Activated T-helper 17 cell treated with anti-CD3 and anti-CD28 coated beads, Interleukin-2, amount 50 U/mL, for 72 hours (primary cell): Measurements from ENCODE around the gene CACNA1B. TPM values are rescaled to one million over a fixed set of nuclear protein-coding genes. Genes with fewer than 3 reads are reported as not detected.
"Not testable (repeated sequence)": the region's sequence is repeated elsewhere in the genome, so short reads cannot be mapped to it uniquely, and the experiment has no call there.

ENCODE experiments used
- ATAC-seq: fragments of 150-1000 bp; cut with Tn5 transposase; replicated peaks from 2 replicates; pipeline ENCODE4 v1.10.0; 2021; ENCODE audit warnings: mild to moderate bottlenecking, moderate library complexity
- H3K27ac Mint-ChIP-seq: one replicate; pipeline ENCODE4 v1.8.0; 2022; ENCODE audit warnings: mixed read lengths
- H3K27me3 Mint-ChIP-seq: one replicate; pipeline ENCODE4 v1.8.0; 2022; ENCODE audit warnings: mixed read lengths
- H3K36me3 Mint-ChIP-seq: one replicate; pipeline ENCODE4 v1.8.0; 2022; ENCODE audit warnings: low read depth, mild to moderate bottlenecking, mixed read lengths
- H3K4me1 Mint-ChIP-seq: one replicate; pipeline ENCODE4 v1.8.0; 2022; ENCODE audit warnings: mixed read lengths
- H3K4me3 Mint-ChIP-seq: one replicate; pipeline ENCODE4 v1.8.0; 2022; ENCODE audit warnings: mild to moderate bottlenecking, mixed read lengths
- H3K9me3 Mint-ChIP-seq: one replicate; pipeline ENCODE4 v1.8.0; 2022; ENCODE audit warnings: mixed read lengths
- total RNA-seq, 2 donors: library from RNA; stranded (reverse); gene quantifications; one replicate each; pipeline ENCODE4 v1.2.3, GENCODE V29; 2022

Gene CACNA1B
- total RNA-seq = under 1 TPM in 1 of 2 donors, not detected in 1; 0.16 TPM

GRCh38 chr9:137877506-137878122 lies at the start of gene CACNA1B:
CACNA1B (plus strand) TSS chr9:137877782; CDS start chr9:137877934, 152 bp downstream.
- H3K4me3 Mint-ChIP-seq = peak within 1 kb of the TSS; percentile 14
- not testable (repeated sequence) for H3K9me3 Mint-ChIP-seq, H3K27ac Mint-ChIP-seq, H3K4me1 Mint-ChIP-seq, H3K36me3 Mint-ChIP-seq
- peaks cover 23% of the 10 kb centered on the region for H3K27me3 Mint-ChIP-seq
- ATAC-seq = peak; percentile 52

- Mint-ChIP-seq H3K36me3 (peaks cover 64% of the 10 kb centered on the region), H3K4me3 (no peak overlapping the region), H3K9me3 (no peaks in the 10 kb centered on the region), H3K27me3 (no peaks in the 10 kb centered on the region), H3K27ac (no peak overlapping the region), H3K4me1 (peaks cover 8% of the 10 kb centered on the region)
- ATAC-seq = no peak
These were observed 49.6 kb upstream of the CACNA1B start for GRCh38 chr9:137827908-137828526.

GRCh38 chr9:137828527-137829259 lies 48.9 kb upstream of the CACNA1B start:
- no peak overlapping the region for H3K27ac Mint-ChIP-seq
- no peaks in the 10 kb centered on the region for H3K27me3 Mint-ChIP-seq
- H3K4me1 Mint-ChIP-seq = peaks cover 7% of the 10 kb centered on the region
- no peaks in the 10 kb centered on the region for H3K9me3 Mint-ChIP-seq
- no peak overlapping the region for H3K4me3 Mint-ChIP-seq
- peaks cover 62% of the 10 kb centered on the region for H3K36me3 Mint-ChIP-seq
- no peak for ATAC-seq

- no peaks in the 10 kb centered on the region for H3K9me3 Mint-ChIP-seq
- H3K36me3 Mint-ChIP-seq = peaks cover 55% of the 10 kb centered on the region
- no peak overlapping the region for H3K4me3 Mint-ChIP-seq
- H3K4me1 Mint-ChIP-seq = peaks cover 4% of the 10 kb centered on the region
- H3K27ac Mint-ChIP-seq = no peak overlapping the region
- ATAC-seq = no peak
- no peaks in the 10 kb centered on the region for H3K27me3 Mint-ChIP-seq
These were observed 48.2 kb upstream of the CACNA1B start for GRCh38 chr9:137829260-137829996.

- Mint-ChIP-seq H3K27ac (no peak overlapping the region), H3K4me3 (no peak overlapping the region), H3K9me3 (no peaks in the 10 kb centered on the region), H3K27me3 (no peaks in the 10 kb centered on the region), H3K4me1 (no peaks in the 10 kb centered on the region), H3K36me3 (peaks cover 38% of the 10 kb centered on the region)
- no peak for ATAC-seq
These were observed 45.3 kb upstream of the CACNA1B start for GRCh38 chr9:137832191-137832700.

- Mint-ChIP-seq H3K4me1 (no peaks in the 10 kb centered on the region), H3K27ac (no peak overlapping the region)
These were observed 44.6 kb upstream of the CACNA1B start for GRCh38 chr9:137832830-137833590.

GRCh38 chr9:137833721-137834613 lies 43.6 kb upstream of the CACNA1B start:
- Mint-ChIP-seq H3K4me1 (no peaks in the 10 kb centered on the region), H3K27me3 (no peaks in the 10 kb centered on the region), H3K27ac (no peak overlapping the region), H3K9me3 (no peaks in the 10 kb centered on the region), H3K4me3 (no peak overlapping the region), H3K36me3 (peaks cover 38% of the 10 kb centered on the region)
- ATAC-seq = no peak

More at GRCh38 chr9:137832830-137833590, 44.6 kb upstream of the CACNA1B start:
- no peak overlapping the region for H3K4me3 Mint-ChIP-seq
- ATAC-seq = no peak
- H3K36me3 Mint-ChIP-seq = peaks cover 38% of the 10 kb centered on the region
- H3K9me3 Mint-ChIP-seq = no peaks in the 10 kb centered on the region
- no peaks in the 10 kb centered on the region for H3K27me3 Mint-ChIP-seq

- Mint-ChIP-seq H3K27ac (no peak overlapping the region), H3K4me3 (no peak overlapping the region), H3K27me3 (no peaks in the 10 kb centered on the region), H3K9me3 (no peaks in the 10 kb centered on the region), H3K36me3 (peaks cover 28% of the 10 kb centered on the region), H3K4me1 (no peaks in the 10 kb centered on the region)
- ATAC-seq = no peak
These were observed 42.6 kb upstream of the CACNA1B start for GRCh38 chr9:137834846-137835546.

- no peak overlapping the region for H3K27ac Mint-ChIP-seq
These were observed 41.3 kb upstream of the CACNA1B start for GRCh38 chr9:137836151-137836830.

GRCh38 chr9:137836831-137837241 lies 40.7 kb upstream of the CACNA1B start:
- no peaks in the 10 kb centered on the region for H3K9me3 Mint-ChIP-seq

More at GRCh38 chr9:137836151-137836830, 41.3 kb upstream of the CACNA1B start:
- H3K27me3 Mint-ChIP-seq = no peaks in the 10 kb centered on the region
- peaks cover 15% of the 10 kb centered on the region for H3K36me3 Mint-ChIP-seq
- no peak overlapping the region for H3K4me3 Mint-ChIP-seq
- no peaks in the 10 kb centered on the region for H3K4me1 Mint-ChIP-seq
- H3K9me3 Mint-ChIP-seq = no peaks in the 10 kb centered on the region
- ATAC-seq = no peak

GRCh38 chr9:137837345-137838278 lies 40.0 kb upstream of the CACNA1B start:
- H3K9me3 Mint-ChIP-seq = no peaks in the 10 kb centered on the region
- no peaks in the 10 kb centered on the region for H3K4me1 Mint-ChIP-seq
- no peak for ATAC-seq
- H3K36me3 Mint-ChIP-seq = peaks cover 11% of the 10 kb centered on the region
- H3K27me3 Mint-ChIP-seq = no peaks in the 10 kb centered on the region
- H3K27ac Mint-ChIP-seq = no peak overlapping the region
- H3K4me3 Mint-ChIP-seq = no peak overlapping the region

More at GRCh38 chr9:137836831-137837241, 40.7 kb upstream of the CACNA1B start:
- Mint-ChIP-seq H3K27me3 (no peaks in the 10 kb centered on the region), H3K27ac (no peak overlapping the region), H3K36me3 (peaks cover 11% of the 10 kb centered on the region), H3K4me1 (no peaks in the 10 kb centered on the region), H3K4me3 (no peak overlapping the region)
- no peak for ATAC-seq
